Stomach smooth muscle (tissue), 2 donors: ENCODE results near the gene ABCA2.
A peak's percentile ranks its signal among the peaks of the same experiment; 100 is the strongest.

ENCODE experiments used
- H3K27ac ChIP-seq: one replicate; pipeline ENCODE4 v1.7.0; 2013; ENCODE audit warnings: mild to moderate bottlenecking, low read length, inconsistent platforms
- H3K27me3 ChIP-seq, 2 donors: one replicate each; pipeline ENCODE4 v1.7.0; 2013; ENCODE audit warnings: low read length in 2 of 2; ENCODE audit not compliant: insufficient read depth in 2 of 2, control insufficient read depth in 1 of 2
- H3K36me3 ChIP-seq, 2 donors: one replicate each; pipeline ENCODE4 v1.7.0; 2013; ENCODE audit warnings: low read length in 2 of 2; ENCODE audit not compliant: control insufficient read depth in 2 of 2, insufficient read depth in 2 of 2
- H3K4me1 ChIP-seq: one replicate; pipeline ENCODE4 v1.7.0; 2013; ENCODE audit warnings: low read length; ENCODE audit not compliant: control insufficient read depth, insufficient read depth
- H3K4me3 ChIP-seq, 2 donors: one replicate each; pipeline ENCODE4 v1.7.0; 2013; ENCODE audit warnings: low read length in 2 of 2
- H3K9ac ChIP-seq, 2 donors: one replicate each; pipeline ENCODE4 v1.7.0; 2013; ENCODE audit warnings: low read length in 2 of 2, mild to moderate bottlenecking in 1 of 2
- H3K9me3 ChIP-seq, 2 donors: one replicate each; pipeline ENCODE4 v1.7.0; 2013; ENCODE audit warnings: low read length in 2 of 2; ENCODE audit not compliant: control insufficient read depth in 2 of 2
- donor health status: healthy.
- donor health status: Pancreatic carcinoma.

ABCA2 gene

GRCh38 chr9:136981588-136982231 is 46.3 kb downstream of the ABCA2 start:
- Histone ChIP-seq H3K4me1 (peaks cover 14% of the 10 kb centered on the region), H3K9ac (no peak overlapping the region), H3K36me3 (no peaks in the 10 kb centered on the region), H3K27ac (no peak overlapping the region), H3K9me3 (no peaks in the 10 kb centered on the region), H3K4me3 (no peak overlapping the region), H3K27me3 (peaks cover 22 to 32% of the 10 kb centered on the region in 2 donors)

- Histone ChIP-seq H3K36me3 (no peaks in the 10 kb centered on the region), H3K27ac (no peak overlapping the region), H3K9me3 (no peaks in the 10 kb centered on the region), H3K4me3 (no peak overlapping the region), H3K27me3 (peaks cover 19 to 28% of the 10 kb centered on the region in 2 donors), H3K4me1 (peaks cover 14% of the 10 kb centered on the region), H3K9ac (no peak overlapping the region)
Measured at GRCh38 chr9:136980669-136981478, 47.2 kb downstream of the ABCA2 start.

- Histone ChIP-seq H3K9ac (no peak overlapping the region), H3K4me1 (peaks cover 18% of the 10 kb centered on the region), H3K27me3 (peaks cover 17 to 19% of the 10 kb centered on the region in 2 donors), H3K9me3 (no peaks in the 10 kb centered on the region), H3K4me3 (no peak overlapping the region), H3K27ac (no peak overlapping the region), H3K36me3 (no peaks in the 10 kb centered on the region)
Measured at GRCh38 chr9:136979769-136980587, 48.1 kb downstream of the ABCA2 start.

- Histone ChIP-seq H3K4me3 (no peak overlapping the region), H3K27ac (no peak overlapping the region), H3K9ac (no peak overlapping the region), H3K27me3 (peaks cover 12 to 13% of the 10 kb centered on the region in 2 donors), H3K4me1 (peaks cover 19% of the 10 kb centered on the region), H3K36me3 (no peaks in the 10 kb centered on the region), H3K9me3 (no peaks in the 10 kb centered on the region)
Measured at GRCh38 chr9:136978865-136979544, 49.0 kb downstream of the ABCA2 start.

- H3K9me3 ChIP-seq, result no peaks in the 10 kb centered on the region
- H3K4me3 ChIP-seq, result peak overlapping the region; percentile 25 to 66
- peaks cover 19% of the 10 kb centered on the region for H3K4me1 ChIP-seq
- H3K27ac ChIP-seq, result no peak overlapping the region
- H3K9ac ChIP-seq, result no peak overlapping the region
- peaks cover 6 to 7% of the 10 kb centered on the region in 2 donors for H3K27me3 ChIP-seq
- H3K36me3 ChIP-seq, result no peaks in the 10 kb centered on the region
Measured at GRCh38 chr9:136978073-136978864, 49.8 kb downstream of the ABCA2 start.

GRCh38 chr9:136977649-136978072 is 50.4 kb downstream of the ABCA2 start:
- H3K4me1 ChIP-seq, result peaks cover 19% of the 10 kb centered on the region
- H3K9ac ChIP-seq, result no peak overlapping the region
- H3K27ac ChIP-seq, result no peak overlapping the region

GRCh38 chr9:136977223-136977622 is 50.8 kb downstream of the ABCA2 start, which contains the start of gene PTGDS:
TSS of gene PTGDS (plus strand) at chr9:136977504. CDS start at chr9:136977579, 75 bp downstream.
- no peak within 1 kb of the TSS for H3K27ac ChIP-seq
- peaks cover 19% of the 10 kb centered on the region for H3K4me1 ChIP-seq
- no peak within 1 kb of the TSS for H3K9ac ChIP-seq
- H3K36me3 ChIP-seq, result no peaks in the 10 kb centered on the region
- H3K4me3 ChIP-seq, result peak within 1 kb of the TSS; percentile 25 to 66
- no peaks in the 10 kb centered on the region for H3K9me3 ChIP-seq
- peaks cover 5 to 7% of the 10 kb centered on the region in 2 donors for H3K27me3 ChIP-seq

More at GRCh38 chr9:136977649-136978072, 50.4 kb downstream of the ABCA2 start:
- peak overlapping the region; percentile 25 to 66 for H3K4me3 ChIP-seq
- no peaks in the 10 kb centered on the region for H3K36me3 ChIP-seq
- H3K27me3 ChIP-seq, result peaks cover 5 to 7% of the 10 kb centered on the region in 2 donors
- no peaks in the 10 kb centered on the region for H3K9me3 ChIP-seq

- H3K9ac ChIP-seq, result no peak overlapping the region
- no peaks in the 10 kb centered on the region for H3K9me3 ChIP-seq
Measured at GRCh38 chr9:136975644-136976043, 52.4 kb downstream of the ABCA2 start.

GRCh38 chr9:136974817-136975535 is 53.1 kb downstream of the ABCA2 start:
- Histone ChIP-seq H3K4me1 (peaks cover 19% of the 10 kb centered on the region), H3K4me3 (no peak overlapping the region), H3K9me3 (no peaks in the 10 kb centered on the region), H3K9ac (no peak overlapping the region), H3K27me3 (peaks cover 2 to 7% of the 10 kb centered on the region in 2 donors), H3K36me3 (no peaks in the 10 kb centered on the region), H3K27ac (no peak overlapping the region)

More at GRCh38 chr9:136975644-136976043, 52.4 kb downstream of the ABCA2 start:
- Histone ChIP-seq H3K4me3 (no peak overlapping the region), H3K36me3 (no peaks in the 10 kb centered on the region), H3K4me1 (peaks cover 19% of the 10 kb centered on the region), H3K27me3 (peaks cover 5 to 7% of the 10 kb centered on the region in 2 donors), H3K27ac (no peak overlapping the region)
